HL-60 (cell line): ENCODE measurements around the gene LRP10.
"Not testable (repeated sequence)": the region's sequence is repeated elsewhere in the genome, so short reads cannot be mapped to it uniquely, and the experiment has no call there.

Source experiments
- DNase-seq, 2 experiments: peaks; one replicate each; pipeline ENCODE4 v3.0.0-alpha.2; 2010 to 2020; ENCODE audit warnings: low read depth in 1 of 2, low spot score in 1 of 2
- H3K27ac ChIP-seq: fragments of 250-450 bp; sonication (Bioruptor Pico); replicated peaks from 2 replicates; pipeline ENCODE4 v1.5.1; 2020; ENCODE audit warnings: mild to moderate bottlenecking, moderate library complexity
- H3K27me3 ChIP-seq: fragments of 250-450 bp; sonication (Bioruptor Pico); 2 replicates; pipeline ENCODE4 v1.5.1; 2021; ENCODE audit warnings: mild to moderate bottlenecking, moderate library complexity; ENCODE audit not compliant: insufficient read depth, poor library complexity, severe bottlenecking
- H3K4me3 ChIP-seq: replicated peaks from 2 replicates; pipeline ENCODE4 v1.5.1; 2011; ENCODE audit warnings: mild to moderate bottlenecking, control low read depth, low read length; ENCODE audit not compliant: insufficient read depth
- GABPA ChIP-seq: IDR thresholded peaks from 2 replicates; pipeline ENCODE4 v1.6.1; 2012; ENCODE audit warnings: low read depth
- POLR2AphosphoS5 ChIP-seq: IDR thresholded peaks from 2 replicates; pipeline ENCODE4 v1.6.1; 2012; ENCODE audit warnings: low read depth
- SPI1 ChIP-seq: IDR thresholded peaks from 2 replicates; pipeline ENCODE4 v1.6.1; 2012; ENCODE audit warnings: low read depth, mild to moderate bottlenecking, borderline replicate concordance
- TF ChIP-seq, protein P1 (sequence below): IDR thresholded peaks from one replicate; pipeline ENCODE4 v1.5.1; 2011; ENCODE audit warnings: low read length, control low read depth, inconsistent platforms; ENCODE audit not compliant: insufficient read depth
- TF ChIP-seq, protein P2 (sequence below): IDR thresholded peaks from 2 replicates; pipeline ENCODE4 v1.6.1; 2012; ENCODE audit warnings: low read depth; ENCODE audit not compliant: insufficient replicate concordance

LRP10 gene

DNA sequence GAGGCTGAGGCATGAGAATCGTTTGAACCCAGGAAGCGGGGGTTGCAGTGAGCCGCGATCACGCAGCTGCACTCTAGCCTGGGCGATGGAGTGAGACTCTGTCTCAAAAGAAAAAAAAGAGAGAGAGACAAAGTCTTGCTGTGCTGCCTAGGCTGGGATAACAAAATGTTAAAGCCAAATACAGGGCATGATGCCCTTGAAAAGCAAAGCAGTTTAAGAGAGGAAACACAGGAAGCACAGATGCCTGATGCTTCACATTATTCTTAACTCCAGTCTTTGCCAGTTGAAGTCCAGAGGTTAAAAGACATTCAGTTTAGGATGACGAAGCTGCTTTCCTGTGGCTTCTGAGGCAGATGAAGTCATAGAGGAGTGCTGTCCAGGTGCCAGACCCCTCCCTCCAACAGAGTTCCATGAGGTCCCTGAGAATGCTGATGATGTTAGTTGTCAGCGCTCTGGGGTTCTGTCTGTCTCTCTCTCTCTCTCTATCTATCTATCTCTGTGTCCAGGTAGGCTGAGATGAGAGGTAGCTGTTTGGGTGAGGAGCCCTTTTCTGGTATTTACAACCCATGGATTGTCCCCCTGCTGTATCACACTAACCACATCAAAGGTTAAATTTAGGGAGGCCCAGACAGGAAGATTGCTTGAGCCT lies 46.7 kb upstream of the LRP10 start:
- no peak for DNase-seq
- TF ChIP-seq POLR2AphosphoS5 (no peak), SPI1 (no peak), GABPA (no peak)
- TF ChIP-seq, protein P1, sequence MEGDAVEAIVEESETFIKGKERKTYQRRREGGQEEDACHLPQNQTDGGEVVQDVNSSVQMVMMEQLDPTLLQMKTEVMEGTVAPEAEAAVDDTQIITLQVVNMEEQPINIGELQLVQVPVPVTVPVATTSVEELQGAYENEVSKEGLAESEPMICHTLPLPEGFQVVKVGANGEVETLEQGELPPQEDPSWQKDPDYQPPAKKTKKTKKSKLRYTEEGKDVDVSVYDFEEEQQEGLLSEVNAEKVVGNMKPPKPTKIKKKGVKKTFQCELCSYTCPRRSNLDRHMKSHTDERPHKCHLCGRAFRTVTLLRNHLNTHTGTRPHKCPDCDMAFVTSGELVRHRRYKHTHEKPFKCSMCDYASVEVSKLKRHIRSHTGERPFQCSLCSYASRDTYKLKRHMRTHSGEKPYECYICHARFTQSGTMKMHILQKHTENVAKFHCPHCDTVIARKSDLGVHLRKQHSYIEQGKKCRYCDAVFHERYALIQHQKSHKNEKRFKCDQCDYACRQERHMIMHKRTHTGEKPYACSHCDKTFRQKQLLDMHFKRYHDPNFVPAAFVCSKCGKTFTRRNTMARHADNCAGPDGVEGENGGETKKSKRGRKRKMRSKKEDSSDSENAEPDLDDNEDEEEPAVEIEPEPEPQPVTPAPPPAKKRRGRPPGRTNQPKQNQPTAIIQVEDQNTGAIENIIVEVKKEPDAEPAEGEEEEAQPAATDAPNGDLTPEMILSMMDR: no peak
- TF ChIP-seq, protein P2, sequence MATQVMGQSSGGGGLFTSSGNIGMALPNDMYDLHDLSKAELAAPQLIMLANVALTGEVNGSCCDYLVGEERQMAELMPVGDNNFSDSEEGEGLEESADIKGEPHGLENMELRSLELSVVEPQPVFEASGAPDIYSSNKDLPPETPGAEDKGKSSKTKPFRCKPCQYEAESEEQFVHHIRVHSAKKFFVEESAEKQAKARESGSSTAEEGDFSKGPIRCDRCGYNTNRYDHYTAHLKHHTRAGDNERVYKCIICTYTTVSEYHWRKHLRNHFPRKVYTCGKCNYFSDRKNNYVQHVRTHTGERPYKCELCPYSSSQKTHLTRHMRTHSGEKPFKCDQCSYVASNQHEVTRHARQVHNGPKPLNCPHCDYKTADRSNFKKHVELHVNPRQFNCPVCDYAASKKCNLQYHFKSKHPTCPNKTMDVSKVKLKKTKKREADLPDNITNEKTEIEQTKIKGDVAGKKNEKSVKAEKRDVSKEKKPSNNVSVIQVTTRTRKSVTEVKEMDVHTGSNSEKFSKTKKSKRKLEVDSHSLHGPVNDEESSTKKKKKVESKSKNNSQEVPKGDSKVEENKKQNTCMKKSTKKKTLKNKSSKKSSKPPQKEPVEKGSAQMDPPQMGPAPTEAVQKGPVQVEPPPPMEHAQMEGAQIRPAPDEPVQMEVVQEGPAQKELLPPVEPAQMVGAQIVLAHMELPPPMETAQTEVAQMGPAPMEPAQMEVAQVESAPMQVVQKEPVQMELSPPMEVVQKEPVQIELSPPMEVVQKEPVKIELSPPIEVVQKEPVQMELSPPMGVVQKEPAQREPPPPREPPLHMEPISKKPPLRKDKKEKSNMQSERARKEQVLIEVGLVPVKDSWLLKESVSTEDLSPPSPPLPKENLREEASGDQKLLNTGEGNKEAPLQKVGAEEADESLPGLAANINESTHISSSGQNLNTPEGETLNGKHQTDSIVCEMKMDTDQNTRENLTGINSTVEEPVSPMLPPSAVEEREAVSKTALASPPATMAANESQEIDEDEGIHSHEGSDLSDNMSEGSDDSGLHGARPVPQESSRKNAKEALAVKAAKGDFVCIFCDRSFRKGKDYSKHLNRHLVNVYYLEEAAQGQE: no peak
- no peaks in the 10 kb centered on the region for H3K27me3 ChIP-seq
- H3K27ac ChIP-seq: no peak overlapping the region
- no peak overlapping the region for H3K4me3 ChIP-seq

DNA sequence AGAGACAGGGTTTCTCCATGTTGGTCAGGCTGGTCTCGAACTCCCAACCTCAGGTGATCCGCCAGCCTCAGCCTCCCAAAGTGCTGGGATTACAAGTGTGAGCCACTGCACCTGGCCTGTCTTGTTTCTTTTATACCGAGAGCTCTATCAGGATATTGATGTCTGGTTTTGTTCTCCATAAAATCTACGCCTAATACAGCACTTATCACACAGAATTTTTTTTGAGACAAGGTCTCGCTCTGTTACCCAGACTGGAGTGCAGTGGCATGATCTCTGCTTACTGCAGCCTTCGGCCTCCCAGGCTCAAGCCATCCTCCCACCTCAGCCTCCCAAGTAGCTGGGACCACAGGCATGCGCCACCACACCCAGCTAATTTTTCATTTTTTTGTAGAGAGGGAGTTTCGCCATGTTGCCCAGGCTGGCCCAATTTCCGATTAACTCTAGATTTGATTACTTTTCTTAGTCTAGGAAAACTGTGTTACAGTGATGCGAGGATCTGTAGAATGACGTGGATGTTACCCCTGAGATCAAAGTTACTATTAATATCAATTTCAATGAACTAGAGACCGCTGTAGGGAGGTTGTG lies 42.4 kb upstream of the LRP10 start:
- H3K27me3 ChIP-seq, H3K4me3 ChIP-seq, DNase-seq: not testable (repeated sequence)
- peak overlapping the region; percentile 85 for H3K27ac ChIP-seq

DNA sequence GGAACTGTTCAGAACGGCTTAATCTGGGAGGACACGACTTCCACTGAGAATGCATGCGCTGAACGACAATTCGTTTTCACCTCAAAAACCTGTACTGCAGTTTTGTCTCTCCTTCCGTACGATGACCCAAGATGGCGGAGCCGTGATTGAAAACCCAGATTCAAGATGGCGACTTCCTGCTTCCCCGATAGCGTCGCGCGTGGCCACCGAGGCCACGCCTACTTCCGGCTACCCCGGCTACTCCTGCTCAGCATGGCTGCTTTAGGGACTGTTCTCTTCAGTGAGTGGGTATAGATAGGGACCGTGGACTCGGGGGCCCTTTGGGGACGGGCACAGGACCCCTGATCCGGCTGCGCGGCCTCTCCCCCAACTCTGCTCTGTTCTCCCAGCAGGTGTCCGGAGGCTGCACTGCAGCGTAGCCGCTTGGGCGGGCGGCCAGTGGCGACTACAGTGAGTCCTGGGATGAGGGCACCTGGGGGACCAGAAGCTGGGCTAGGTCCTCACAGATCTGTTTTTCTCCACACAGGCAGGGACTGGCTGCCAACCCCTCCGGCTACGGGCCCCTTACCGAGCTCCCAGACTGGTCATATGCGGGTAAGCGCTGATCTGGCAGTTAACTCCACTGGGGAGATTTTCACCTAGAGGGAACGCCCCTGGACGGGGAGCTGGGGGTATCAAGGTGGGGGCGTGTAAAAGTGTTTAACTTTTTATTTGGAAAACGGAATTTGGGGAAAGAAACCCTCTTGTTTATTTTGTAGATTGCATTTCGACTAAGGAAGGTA lies 41.7 kb upstream of the LRP10 start, which contains the start of gene MRPL52:
TSS of gene MRPL52 (plus strand) at position 227 of the 782 bp plus-strand sequence. CDS start at position 253, 26 bp downstream.
- H3K4me3 ChIP-seq: peak within 1 kb of the TSS; percentile 95
- TF ChIP-seq POLR2AphosphoS5: peak; percentile 61
- TF ChIP-seq SPI1: no peak
- peak; percentile 59 for TF ChIP-seq GABPA
- TF ChIP-seq, protein P2: peak; percentile 30
- no peaks in the 10 kb centered on the region for H3K27me3 ChIP-seq
- peak; percentile 88 to 92 for DNase-seq
- H3K27ac ChIP-seq: peak within 1 kb of the TSS; percentile 85

DNA sequence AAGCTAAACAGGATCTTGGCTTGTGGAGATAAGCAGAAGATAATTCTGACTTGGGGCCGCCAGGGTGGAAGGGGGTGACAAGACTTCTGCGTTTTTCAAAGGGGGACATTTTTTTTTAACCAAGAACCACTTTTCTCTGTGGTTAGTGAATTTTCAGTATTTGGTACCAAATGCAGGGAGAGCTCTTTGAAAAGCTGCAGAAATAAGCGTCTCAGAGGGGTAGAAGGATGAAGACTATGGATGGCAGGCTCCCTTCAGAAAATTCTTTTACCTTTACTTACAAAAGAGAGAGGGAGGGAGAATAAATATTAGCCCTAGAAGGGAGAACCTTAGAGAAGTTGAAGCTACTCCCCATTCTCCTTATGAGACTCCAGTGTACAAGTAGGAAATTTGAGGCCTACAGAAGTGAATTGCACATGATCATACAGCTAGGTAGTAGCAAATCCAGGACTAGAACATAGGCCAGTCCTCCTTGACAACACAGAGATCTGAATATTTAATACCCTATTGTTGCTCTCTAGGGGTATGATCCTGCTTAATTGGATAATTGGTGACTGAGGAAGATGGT lies 41.0 kb upstream of the LRP10 start:
- peak overlapping the region; percentile 85 for H3K27ac ChIP-seq
- H3K27me3 ChIP-seq: no peaks in the 10 kb centered on the region
- TF ChIP-seq, protein P1: no peak
- TF ChIP-seq, protein P2: no peak
- TF ChIP-seq POLR2AphosphoS5 (no peak), SPI1 (no peak), GABPA (no peak)
- DNase-seq: no peak
- H3K4me3 ChIP-seq: peak overlapping the region; percentile 95
